Ishikawa (cell line): ENCODE data around the gene UQCRFS1.

ENCODE experiments used
- CEBPB ChIP-seq: IDR thresholded peaks from 2 replicates; pipeline ENCODE4 v1.6.1; 2012
- EP300 ChIP-seq: IDR thresholded peaks from 2 replicates; pipeline ENCODE4 v1.6.1; 2012; ENCODE audit warnings: borderline replicate concordance
- RAD21 ChIP-seq: IDR thresholded peaks from 2 replicates; pipeline ENCODE4 v1.6.1; 2012; ENCODE audit warnings: low read depth
- YY1 ChIP-seq: IDR thresholded peaks from 2 replicates; pipeline ENCODE4 v1.6.1; 2012; ENCODE audit warnings: low read depth

GRCh38 chr19:29189033-29189360, 24.0 kb downstream of the UQCRFS1 start:
- TF ChIP-seq RAD21 = no peak
- TF ChIP-seq EP300 = no peak
- no peak for TF ChIP-seq CEBPB
- no peak for TF ChIP-seq YY1
